NT2/D1 (cell line): ENCODE results near the gene MMEL1.

Experiments used
- DNase-seq: peaks from one replicate; pipeline ENCODE4 v3.0.0-alpha.2; 2011; ENCODE audit warnings: low read depth, low spot score
- H3K27me3 ChIP-seq: 2 replicates; pipeline ENCODE4 v1.6.0; 2011; ENCODE audit warnings: mild to moderate bottlenecking; ENCODE audit not compliant: insufficient read length, insufficient read depth
- H3K36me3 ChIP-seq: 2 replicates; pipeline ENCODE4 v1.6.1; 2011; ENCODE audit warnings: mild to moderate bottlenecking, low read length, mixed read lengths; ENCODE audit not compliant: insufficient read depth, insufficient read length
- H3K4me1 ChIP-seq: 2 replicates; pipeline ENCODE4 v1.5.1; 2011; ENCODE audit not compliant: insufficient read depth, insufficient read length
- H3K4me3 ChIP-seq: 2 replicates; pipeline ENCODE4 v1.5.1; 2011; ENCODE audit warnings: low read depth; ENCODE audit not compliant: insufficient read length
- H3K9ac ChIP-seq: 2 replicates; pipeline ENCODE4 v1.6.0; 2011; ENCODE audit warnings: low read depth; ENCODE audit not compliant: insufficient read length
- H3K9me3 ChIP-seq: 2 replicates; pipeline ENCODE4 v1.5.1; 2011; ENCODE audit warnings: mild to moderate bottlenecking, low read length; ENCODE audit not compliant: insufficient read depth
- SUZ12 ChIP-seq: IDR thresholded peaks from 2 replicates; pipeline ENCODE4 v1.6.1; 2011; ENCODE audit not compliant: insufficient read length, insufficient read depth; ENCODE audit errors: extremely low read depth
- YY1 ChIP-seq: IDR thresholded peaks from 2 replicates; pipeline ENCODE4 v1.6.1; 2011; ENCODE audit not compliant: insufficient read length, insufficient read depth
- ZNF274 ChIP-seq: IDR thresholded peaks from 2 replicates; pipeline ENCODE4 v1.6.1; 2011; ENCODE audit warnings: mild to moderate bottlenecking, low read depth, low read length

MMEL1 gene

DNA sequence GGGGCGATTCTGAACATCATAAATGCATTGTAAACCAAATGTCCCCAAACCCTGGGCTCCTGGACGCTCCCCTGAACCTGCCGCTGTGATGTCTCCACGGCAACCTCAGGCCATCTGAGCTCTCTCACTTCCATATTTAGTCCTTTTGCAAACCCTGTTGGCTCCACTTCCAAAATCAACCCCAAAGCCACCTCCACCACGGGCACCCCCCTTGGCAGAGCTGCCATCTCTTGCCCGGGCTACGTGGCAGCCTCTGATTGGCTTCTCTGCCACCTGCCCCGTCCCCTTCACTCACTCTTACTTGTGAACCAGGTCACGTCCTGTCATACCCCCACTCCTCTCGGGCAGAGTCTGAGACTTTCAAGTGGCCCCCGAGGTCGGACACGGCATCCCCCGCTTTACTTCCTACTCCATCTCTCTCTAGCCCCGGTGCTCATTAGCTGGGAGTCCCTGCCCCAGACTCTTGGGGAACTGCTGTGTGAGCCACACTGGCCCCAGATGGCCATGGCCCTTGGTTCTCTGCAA, 30.4 kb downstream of the MMEL1 start:
- Histone ChIP-seq H3K4me1 (no peaks in the 10 kb centered on the region), H3K27me3 (no peaks in the 10 kb centered on the region), H3K9me3 (no peaks in the 10 kb centered on the region), H3K36me3 (no peaks in the 10 kb centered on the region), H3K9ac (no peak overlapping the region), H3K4me3 (no peak overlapping the region)
- TF ChIP-seq YY1 (no peak), SUZ12 (no peak), ZNF274 (no peak)
- DNase-seq: no peak

DNA sequence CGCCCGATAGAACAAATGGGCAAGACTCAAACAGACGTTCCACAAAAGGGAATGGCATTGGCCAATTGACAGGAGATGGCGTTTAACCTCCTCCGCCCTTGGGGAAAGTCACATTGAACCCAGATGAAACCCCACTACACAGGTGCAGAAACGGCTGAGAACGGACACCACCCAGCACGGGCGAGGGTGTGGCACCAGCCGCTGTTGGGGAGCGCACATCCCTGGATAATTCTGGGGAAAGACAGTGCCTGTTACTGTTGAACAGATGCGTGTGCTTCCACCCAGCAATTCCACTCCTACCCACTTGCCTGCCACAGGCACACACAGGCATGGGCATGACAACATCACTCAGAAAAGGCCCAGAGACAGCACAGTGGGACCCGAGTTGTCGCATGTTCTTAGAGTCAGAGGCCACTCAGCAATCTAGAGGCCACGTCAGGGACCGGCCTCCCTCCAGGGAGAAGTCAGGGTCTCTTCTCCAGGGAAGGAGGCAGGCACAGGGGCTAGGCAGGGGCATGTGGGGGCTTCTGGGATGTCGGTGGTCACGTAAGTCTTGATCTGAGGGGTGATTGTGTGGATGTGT, 31.0 kb downstream of the MMEL1 start:
- Histone ChIP-seq H3K9ac (no peak overlapping the region), H3K36me3 (no peaks in the 10 kb centered on the region), H3K27me3 (no peaks in the 10 kb centered on the region), H3K4me3 (no peak overlapping the region), H3K9me3 (no peaks in the 10 kb centered on the region), H3K4me1 (no peaks in the 10 kb centered on the region)
- no peak for TF ChIP-seq SUZ12
- TF ChIP-seq YY1: no peak
- DNase-seq: no peak

DNA sequence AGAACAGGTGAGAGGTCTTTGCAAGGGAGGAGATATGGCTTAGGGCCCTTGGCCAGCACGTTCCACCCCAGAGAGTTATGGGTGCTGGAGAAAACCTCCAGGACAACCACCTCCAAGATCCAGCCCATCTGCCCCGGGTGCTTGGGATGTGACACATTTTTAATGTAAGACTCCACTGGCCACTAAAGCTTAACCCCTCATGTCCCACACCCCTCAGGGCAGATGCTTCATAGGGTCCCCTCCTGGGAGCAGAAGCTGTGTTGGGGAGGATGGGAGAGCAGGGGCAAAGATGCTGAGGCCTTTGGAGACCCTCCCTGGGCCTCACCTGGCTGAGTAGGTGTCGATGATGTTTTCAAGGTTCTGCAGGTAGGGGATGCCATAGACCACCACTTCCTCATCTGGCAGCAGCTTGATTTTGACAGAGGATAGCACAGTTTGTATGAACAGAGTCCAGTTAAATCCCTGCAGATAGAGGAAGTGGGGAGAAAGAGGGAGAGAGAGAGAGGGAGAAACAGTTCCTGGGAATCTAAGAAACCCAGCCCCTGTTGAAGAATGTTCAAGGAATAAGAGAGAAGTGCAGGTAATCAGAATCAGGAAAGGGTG, 34.4 kb downstream of the MMEL1 start:
- no peak overlapping the region for H3K4me3 ChIP-seq
- H3K27me3 ChIP-seq: no peaks in the 10 kb centered on the region
- no peaks in the 10 kb centered on the region for H3K9me3 ChIP-seq
- H3K4me1 ChIP-seq: no peaks in the 10 kb centered on the region
- TF ChIP-seq ZNF274: no peak
- TF ChIP-seq SUZ12: no peak
- TF ChIP-seq YY1: no peak
- no peaks in the 10 kb centered on the region for H3K36me3 ChIP-seq
- DNase-seq: no peak
- no peak overlapping the region for H3K9ac ChIP-seq

DNA sequence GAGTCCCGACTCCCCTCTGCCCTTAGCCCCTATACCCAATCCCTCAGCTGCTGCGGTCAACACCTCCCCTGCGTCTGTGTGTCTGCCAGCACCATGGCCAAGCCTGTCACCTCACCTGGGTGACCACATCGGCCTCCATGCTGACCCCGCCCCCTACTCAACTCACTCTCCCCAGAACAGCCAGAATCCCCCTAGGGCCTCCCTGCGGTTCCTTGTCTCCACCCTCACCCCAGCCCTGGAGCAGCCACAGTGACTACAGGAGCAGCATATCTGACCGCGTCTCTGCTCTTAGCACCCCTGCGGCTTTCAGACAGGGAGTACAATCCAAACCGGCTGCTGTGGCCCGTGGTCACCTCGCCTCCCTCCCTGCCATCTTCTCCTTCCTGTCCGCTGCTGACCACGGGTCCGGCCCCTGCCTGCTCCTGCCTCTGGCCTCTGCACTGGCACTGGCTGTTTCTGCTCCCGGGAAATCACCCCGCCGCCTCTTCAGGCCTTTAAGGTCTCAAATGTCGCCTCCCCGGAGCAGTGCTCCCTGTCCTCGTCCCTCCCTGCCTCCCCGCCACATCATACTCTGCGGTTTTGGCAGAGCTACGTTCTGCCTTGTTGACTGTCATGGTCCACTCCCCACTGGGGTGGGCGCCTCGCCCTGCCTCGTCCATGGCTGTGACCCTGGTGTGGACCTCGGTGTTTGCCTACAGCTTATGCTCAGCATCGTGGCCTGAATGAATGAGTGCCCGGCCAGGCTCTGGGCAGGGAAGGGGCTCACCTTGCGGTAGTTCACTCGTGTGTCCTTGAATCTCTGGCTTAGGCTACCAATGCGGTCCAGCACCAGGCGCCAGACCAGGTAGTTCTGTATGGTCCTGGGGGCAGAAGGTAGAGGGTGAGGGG, 35.1 kb downstream of the MMEL1 start:
- no peaks in the 10 kb centered on the region for H3K27me3 ChIP-seq
- H3K4me3 ChIP-seq: no peak overlapping the region
- no peaks in the 10 kb centered on the region for H3K9me3 ChIP-seq
- H3K4me1 ChIP-seq: no peaks in the 10 kb centered on the region
- DNase-seq: no peak
- no peaks in the 10 kb centered on the region for H3K36me3 ChIP-seq
- TF ChIP-seq SUZ12: no peak
- TF ChIP-seq YY1: no peak
- TF ChIP-seq ZNF274: no peak
- no peak overlapping the region for H3K9ac ChIP-seq

DNA sequence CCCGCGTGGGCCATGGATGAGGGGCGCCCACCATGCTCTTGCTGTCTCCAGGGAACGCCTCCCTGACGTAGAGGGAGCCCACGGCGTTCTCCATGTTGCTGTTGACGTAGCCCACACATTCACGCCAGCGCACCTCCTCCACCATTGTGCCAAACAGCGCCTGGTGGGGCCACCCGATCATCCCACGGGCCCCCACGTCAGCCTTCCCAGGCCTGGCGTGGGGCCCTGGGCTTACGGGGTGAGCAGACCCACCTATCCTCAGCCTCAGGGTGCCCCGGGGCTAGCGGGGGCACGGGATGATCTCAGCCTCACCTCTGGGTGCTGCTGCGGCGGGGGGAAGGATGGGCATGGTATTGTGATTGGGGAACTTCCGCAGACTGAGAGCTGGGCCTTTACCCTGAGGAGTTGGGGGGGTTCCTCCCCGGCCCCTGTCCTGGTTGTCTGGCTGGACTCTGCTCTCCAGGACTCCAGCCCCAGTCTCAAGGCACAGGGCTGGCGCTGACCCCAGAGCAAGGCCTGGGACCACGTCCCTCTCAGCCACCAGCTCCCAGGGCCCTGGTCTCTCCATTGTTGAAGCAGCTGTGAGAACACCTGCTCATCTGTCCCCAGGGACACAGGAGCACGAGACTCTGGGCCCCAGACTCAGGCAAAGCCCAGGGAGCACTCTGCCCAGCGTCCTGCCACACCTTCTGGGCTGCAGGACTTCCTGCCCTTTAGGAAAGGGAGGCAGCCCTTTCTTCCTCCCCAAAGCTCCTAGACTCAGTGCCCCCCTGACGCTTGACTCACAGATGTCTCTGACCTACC, 36.1 kb downstream of the MMEL1 start:
- no peaks in the 10 kb centered on the region for H3K4me1 ChIP-seq
- H3K36me3 ChIP-seq: no peaks in the 10 kb centered on the region
- TF ChIP-seq ZNF274: no peak
- TF ChIP-seq YY1: no peak
- no peak for TF ChIP-seq SUZ12
- no peak overlapping the region for H3K4me3 ChIP-seq
- H3K9me3 ChIP-seq: peaks cover 3% of the 10 kb centered on the region; the same call in 1 of the 2 replicates
- no peaks in the 10 kb centered on the region for H3K27me3 ChIP-seq
- H3K9ac ChIP-seq: no peak overlapping the region
- DNase-seq: no peak

DNA sequence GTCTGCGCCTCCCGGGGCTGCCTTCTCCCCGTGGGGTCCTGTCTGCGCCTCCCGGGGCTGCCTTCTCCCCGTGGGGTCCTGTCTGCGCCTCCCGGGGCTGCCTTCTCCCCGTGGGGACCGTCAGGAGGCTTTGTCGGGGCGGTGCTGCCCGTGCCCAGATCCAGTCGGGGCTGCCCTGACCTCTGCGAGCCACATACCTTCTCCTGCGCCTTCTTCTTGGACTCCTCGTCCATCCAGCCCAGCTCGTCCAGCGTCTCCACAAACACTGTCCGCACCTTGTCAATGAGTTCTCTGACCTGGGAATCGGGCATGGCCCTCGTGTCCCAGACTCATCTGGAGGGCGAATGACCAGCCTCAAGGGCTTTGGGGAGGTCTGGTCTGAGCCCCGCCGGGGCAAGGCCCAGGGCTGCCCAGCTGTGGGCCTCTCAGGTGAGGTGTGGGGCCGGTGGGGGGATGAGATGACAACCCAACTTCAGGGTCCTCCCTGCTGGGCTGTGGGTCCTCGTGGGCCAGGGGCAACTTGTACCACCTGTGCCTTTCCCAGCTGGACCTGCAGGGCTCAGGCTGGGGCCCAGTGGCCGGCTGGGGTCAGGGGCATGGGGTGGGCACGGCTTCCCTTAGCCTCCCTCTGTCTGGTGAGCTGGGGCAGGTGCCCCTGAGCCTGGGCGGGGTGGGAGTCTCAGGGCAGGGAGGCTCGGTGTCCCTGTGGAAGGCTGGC, 36.8 kb downstream of the MMEL1 start:
- H3K9ac ChIP-seq: no peak overlapping the region
- no peak for TF ChIP-seq SUZ12
- TF ChIP-seq YY1: no peak
- no peak for TF ChIP-seq ZNF274
- H3K27me3 ChIP-seq: no peaks in the 10 kb centered on the region
- no peak overlapping the region for H3K4me3 ChIP-seq
- no peaks in the 10 kb centered on the region for H3K36me3 ChIP-seq
- peaks cover 11% of the 10 kb centered on the region; the same call in 1 of the 2 replicates for H3K9me3 ChIP-seq
- DNase-seq: no peak
- no peaks in the 10 kb centered on the region for H3K4me1 ChIP-seq
